Cardiac fibroblast (primary cell): Measurements from ENCODE around the gene HIP1R.
A peak's percentile ranks its signal among the peaks of the same experiment; 100 is the strongest.
"Not testable (repeated sequence)": the region's sequence is repeated elsewhere in the genome, so short reads cannot be mapped to it uniquely, and the experiment has no call there.

Experiments used
- DNase-seq, 2 donors: peaks; one replicate each; pipeline versions ENCODE4 v3.0.0 to v3.0.0-alpha.2; 2010; ENCODE audit warnings: low read depth in 2 of 2
- H3K4me3 ChIP-seq, 2 donors: replicated peaks in 1 of 2; 1 replicate in 1 of 2; 2 replicates in 1 of 2; pipeline ENCODE4 v1.5.1; 2011; ENCODE audit warnings: low read depth in 2 of 2, low read length in 2 of 2, mild to moderate bottlenecking in 2 of 2, moderate library complexity in 1 of 2
- CTCF ChIP-seq: IDR thresholded peaks from one replicate; pipeline ENCODE4 v1.5.1; 2011; ENCODE audit warnings: low read depth, mild to moderate bottlenecking, low read length, inconsistent platforms

HIP1R gene

GRCh38 chr12:122896662-122897061, 61.4 kb downstream of the HIP1R start:
- TF ChIP-seq CTCF, result no peak

GRCh38 chr12:122899887-122900286, 64.6 kb downstream of the HIP1R start:
- no peak overlapping the region for H3K4me3 ChIP-seq
- no peak for DNase-seq
- TF ChIP-seq CTCF, result no peak

More at GRCh38 chr12:122896662-122897061, 61.4 kb downstream of the HIP1R start:
- DNase-seq, result no peak
- no peak overlapping the region for H3K4me3 ChIP-seq

- H3K4me3 ChIP-seq, result no peak overlapping the region
- no peak for DNase-seq
- no peak for TF ChIP-seq CTCF
These were observed 67.8 kb downstream of the HIP1R start for GRCh38 chr12:122902854-122903692.

- DNase-seq, result no peak
- no peak overlapping the region for H3K4me3 ChIP-seq
- no peak for TF ChIP-seq CTCF
These were observed 68.4 kb downstream of the HIP1R start for GRCh38 chr12:122903693-122904034.

- H3K4me3 ChIP-seq, DNase-seq: not testable (repeated sequence)
These were observed 70.0 kb downstream of the HIP1R start for GRCh38 chr12:122905258-122905657.

GRCh38 chr12:122908915-122909314, 73.7 kb downstream of the HIP1R start:
- no peak for TF ChIP-seq CTCF
- no peak for DNase-seq
- H3K4me3 ChIP-seq, result no peak overlapping the region

- no peak overlapping the region for H3K4me3 ChIP-seq
- DNase-seq, result peak in 1 of 2 donors; percentile 33
- no peak for TF ChIP-seq CTCF
These were observed 74.4 kb downstream of the HIP1R start for GRCh38 chr12:122909442-122910288.
